Sigmoid colon (tissue), 7 donors: ENCODE measurements around the gene SOX2. TPM values are rescaled to one million over a fixed set of nuclear protein-coding genes. Genes with fewer than 3 reads are reported as not detected.

Experiments used
- DNase-seq: peaks from one replicate; pipeline ENCODE4 v3.0.0-alpha.2; 2019
- H3K27ac ChIP-seq, 4 donors: fragments of 200-600 bp; sonication (generic); one replicate each; pipeline ENCODE4 v1.5.1; 2016 to 2019; ENCODE audit warnings: mild to moderate bottlenecking in 1 of 4
- H3K27me3 ChIP-seq, 3 donors: fragments of 200-600 bp; sonication (generic); one replicate each; pipeline ENCODE4 v1.5.1; 2019; ENCODE audit warnings: mild to moderate bottlenecking in 1 of 3
- H3K36me3 ChIP-seq, 4 donors: fragments of 200-600 bp; sonication (generic); one replicate each; pipeline ENCODE4 v1.5.1; 2016 to 2019
- H3K4me1 ChIP-seq, 4 donors: fragments of 200-600 bp; sonication (generic); one replicate each; pipeline ENCODE4 v1.5.1; 2017 to 2019
- H3K4me3 ChIP-seq, 4 donors: fragments of 200-600 bp; sonication (generic); one replicate each; pipeline ENCODE4 v1.5.1; 2017 to 2019; ENCODE audit warnings: mild to moderate bottlenecking in 2 of 4, moderate library complexity in 1 of 4
- H3K9me3 ChIP-seq, 4 donors: fragments of 200-600 bp in 3 of 4; sonication (generic) in 3 of 4; one replicate each; pipeline versions ENCODE4 v1.5.1 to v1.6.1; 2013 to 2019
- CTCF ChIP-seq, 4 experiments: fragments of 450-650 bp in 3 of 4; fragments of 200-600 bp in 1 of 4; IDR thresholded peaks; one replicate each; pipeline ENCODE4 v1.5.1; 2016 to 2019; ENCODE audit warnings: antibody characterized with exemption in 4 of 4, mild to moderate bottlenecking in 3 of 4, moderate library complexity in 2 of 4
- EP300 ChIP-seq, 4 donors: sonication (generic); formaldehyde crosslinking; IDR thresholded peaks; one replicate each; pipeline ENCODE4 v1.6.1; 2017; ENCODE audit warnings: antibody characterized with exemption in 4 of 4
- POLR2A ChIP-seq, 2 donors: fragments of 450-650 bp; IDR thresholded peaks; one replicate each; pipeline ENCODE4 v1.6.1; 2016; ENCODE audit warnings: antibody characterized with exemption in 2 of 2, mild to moderate bottlenecking in 2 of 2, moderate library complexity in 2 of 2
- POLR2AphosphoS5 ChIP-seq, 4 donors: sonication (generic); formaldehyde crosslinking; IDR thresholded peaks; one replicate each; pipeline ENCODE4 v1.6.1; 2017; ENCODE audit warnings: antibody characterized with exemption in 4 of 4
- WGBS, 2 donors: extraction: QIAGEN DNeasy Blood & Tissue Kit; methylation state at CpG; one replicate each; pipeline ENCODE4 v1.1.7; 2013; 5-methylcytosine and 5-hydroxymethylcytosine counted together
- intact Hi-C: fragments of 100-400 bp; cut with DNase I; formaldehyde crosslinking; loops from one replicate; pipeline ENCODE4 v1.15.1; 2023
- polyA plus RNA-seq, 3 donors: library from polyadenylated mRNA; stranded (reverse); fragments of 200-250 nt; gene quantifications; one replicate each; pipeline ENCODE4 v1.2.3, GENCODE V29; 2013
- total RNA-seq, 4 donors: library from RNA; depleted of rRNA; stranded (reverse); fragments of >200 nt; gene quantifications; one replicate each; pipeline ENCODE4 v1.1.0, GENCODE V29; 2016
- donor health status: healthy with polysubstance abuse.
- donor health status: Bipolar disorder and iron deficiency.
- donor health status: healthy.

Gene SOX2
- total and polyA plus RNA-seq, 7 donors: 1.9 to 7.7 (median 6.9) TPM; not detected in 2

- 4 to 5% methylated on average over 24 of the region's 24 CpGs for WGBS, 2 donors
- DNase-seq: no peak
- H3K4me1 ChIP-seq: peaks cover 0 to 21% (median 16%) of the 10 kb centered on the region in 4 donors
- H3K4me3 ChIP-seq: peak overlapping the region in 3 of 4 donors; percentile 28 to 36 (median 33)
- intact Hi-C loops: no loop called here
- no peaks in the 10 kb centered on the region for H3K36me3 ChIP-seq
- peak overlapping the region; percentile 16 to 32 (median 20) for H3K27ac ChIP-seq
- H3K27me3 ChIP-seq: peaks cover 59 to 94% (median 82%) of the 10 kb centered on the region in 3 donors
- TF ChIP-seq POLR2A (IDR thresholded peaks at IDR 0.05) (no peak), POLR2AphosphoS5 (IDR thresholded peaks at IDR 0.05) (no peak), EP300 (IDR thresholded peaks at IDR 0.05) (no peak), CTCF (IDR thresholded peaks at IDR 0.05) (no peak)
- peaks cover 0 to 3% (median 0%) of the 10 kb centered on the region in 4 donors for H3K9me3 ChIP-seq
Measured at GRCh38 chr3:181727341-181728032, 15.8 kb downstream of the SOX2 start.

GRCh38 chr3:181728470-181729340 is 17.0 kb downstream of the SOX2 start:
- 8 to 12% methylated on average over 10 of the region's 10 CpGs for WGBS, 2 donors
- Histone ChIP-seq H3K4me1 (peaks cover 0 to 21% (median 16%) of the 10 kb centered on the region in 4 donors), H3K27me3 (peaks cover 49 to 81% (median 70%) of the 10 kb centered on the region in 3 donors), H3K27ac (no peak overlapping the region), H3K4me3 (no peak overlapping the region), H3K36me3 (no peaks in the 10 kb centered on the region), H3K9me3 (peaks cover 0 to 3% (median 0%) of the 10 kb centered on the region in 4 donors)
- intact Hi-C loops: no loop called here
- DNase-seq: no peak
- no peak for TF ChIP-seq POLR2A (IDR thresholded peaks at IDR 0.05)
- no peak for TF ChIP-seq EP300 (IDR thresholded peaks at IDR 0.05)
- no peak for TF ChIP-seq POLR2AphosphoS5 (IDR thresholded peaks at IDR 0.05)
- no peak for TF ChIP-seq CTCF (IDR thresholded peaks at IDR 0.05)

GRCh38 chr3:181729341-181729869 is 17.7 kb downstream of the SOX2 start:
- H3K27ac ChIP-seq: no peak overlapping the region
- intact Hi-C loops: no loop called here

GRCh38 chr3:181730316-181730715 is 18.6 kb downstream of the SOX2 start:
- intact Hi-C loops: no loop called here
- no peak for DNase-seq
- Histone ChIP-seq H3K4me3 (no peak overlapping the region), H3K36me3 (no peaks in the 10 kb centered on the region), H3K27ac (no peak overlapping the region), H3K27me3 (peaks cover 38 to 65% (median 56%) of the 10 kb centered on the region in 3 donors), H3K4me1 (peaks cover 0 to 21% (median 16%) of the 10 kb centered on the region in 4 donors), H3K9me3 (peaks cover 0 to 3% (median 0%) of the 10 kb centered on the region in 4 donors)
- 14 to 27% methylated on average over 5 of the region's 5 CpGs for WGBS, 2 donors
- TF ChIP-seq POLR2AphosphoS5 (IDR thresholded peaks at IDR 0.05): no peak
- TF ChIP-seq CTCF (IDR thresholded peaks at IDR 0.05): no peak
- no peak for TF ChIP-seq EP300 (IDR thresholded peaks at IDR 0.05)
- TF ChIP-seq POLR2A (IDR thresholded peaks at IDR 0.05): no peak

More at GRCh38 chr3:181729341-181729869, 17.7 kb downstream of the SOX2 start:
- TF ChIP-seq POLR2AphosphoS5 (IDR thresholded peaks at IDR 0.05) (no peak), CTCF (IDR thresholded peaks at IDR 0.05) (no peak), EP300 (IDR thresholded peaks at IDR 0.05) (no peak), POLR2A (IDR thresholded peaks at IDR 0.05) (no peak)
- Histone ChIP-seq H3K36me3 (no peaks in the 10 kb centered on the region), H3K4me3 (no peak overlapping the region), H3K4me1 (peaks cover 0 to 21% (median 16%) of the 10 kb centered on the region in 4 donors), H3K27me3 (peaks cover 42 to 74% (median 63%) of the 10 kb centered on the region in 3 donors), H3K9me3 (peaks cover 0 to 3% (median 0%) of the 10 kb centered on the region in 4 donors)
- WGBS, 2 donors: 11 to 17% methylated on average over 12 of the region's 12 CpGs
- DNase-seq: no peak
